ENCODE results near the gene MTG1. TPM values are rescaled to one million over a fixed set of nuclear protein-coding genes. Genes with fewer than 3 reads are reported as not detected.

The MTG1 gene
- total RNA-seq, 4 donors from 2014 or later, result 14.8 to 29.7 (median 23.1) TPM

- no peak for TF ChIP-seq CTCF (IDR thresholded peaks at IDR 0.05; ENCODE audit: low read depth)
These were observed 6.9 kb downstream of the MTG1 start for GRCh38 chr10:133400624-133401424.

- TF ChIP-seq CTCF (IDR thresholded peaks at IDR 0.05; ENCODE audit: low read depth), result no peak
These were observed 7.5 kb downstream of the MTG1 start for GRCh38 chr10:133401500-133401899.

- no peak for TF ChIP-seq CTCF (IDR thresholded peaks at IDR 0.05; ENCODE audit: low read depth)
These were observed 8.2 kb downstream of the MTG1 start for GRCh38 chr10:133401981-133402725.

- TF ChIP-seq CTCF (IDR thresholded peaks at IDR 0.05; ENCODE audit: low read depth), result no peak
These were observed 9.4 kb downstream of the MTG1 start for GRCh38 chr10:133403359-133403758.

GRCh38 chr10:133403784-133404183, 9.8 kb downstream of the MTG1 start:
- no peak for TF ChIP-seq CTCF (IDR thresholded peaks at IDR 0.05; ENCODE audit: low read depth)

GRCh38 chr10:133405272-133405671, 11.3 kb downstream of the MTG1 start:
- TF ChIP-seq CTCF (IDR thresholded peaks at IDR 0.05; ENCODE audit: low read depth), result no peak

- TF ChIP-seq CTCF (IDR thresholded peaks at IDR 0.05; ENCODE audit: low read depth), result no peak
These were observed 12.0 kb downstream of the MTG1 start for GRCh38 chr10:133405844-133406527.
